Hypothalamus (tissue), 51 donors: ENCODE measurements around the gene HERC3.

ENCODE experiments used
- DNase-seq, 51 donors: peaks; one replicate each; lab custom pipeline; 2025; lab: John Stamatoyannopoulos, UW

The HERC3 gene

GRCh38 chr4:88743696-88744095 is 151.4 kb downstream of the HERC3 start:
- no peak for DNase-seq

DNA sequence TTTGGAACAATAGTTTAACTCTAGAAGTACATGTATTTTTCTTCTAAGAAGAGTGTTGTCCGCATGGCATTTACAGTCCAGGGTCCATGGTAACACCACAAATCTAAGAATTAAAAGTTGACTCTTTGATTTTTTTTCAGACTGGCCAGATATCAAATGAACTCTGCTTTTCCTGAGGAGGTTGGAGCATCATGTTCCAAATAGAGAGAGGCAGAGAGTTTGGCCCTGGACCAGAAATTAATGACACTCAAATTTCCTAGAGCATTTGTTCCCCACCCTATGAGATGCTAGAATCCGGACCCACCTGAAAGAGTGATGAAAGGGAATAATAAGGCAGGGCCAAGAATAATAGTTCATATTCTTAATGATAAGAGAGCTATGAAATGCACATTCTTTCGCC is 152.3 kb downstream of the HERC3 start:
- no peak for DNase-seq

DNA sequence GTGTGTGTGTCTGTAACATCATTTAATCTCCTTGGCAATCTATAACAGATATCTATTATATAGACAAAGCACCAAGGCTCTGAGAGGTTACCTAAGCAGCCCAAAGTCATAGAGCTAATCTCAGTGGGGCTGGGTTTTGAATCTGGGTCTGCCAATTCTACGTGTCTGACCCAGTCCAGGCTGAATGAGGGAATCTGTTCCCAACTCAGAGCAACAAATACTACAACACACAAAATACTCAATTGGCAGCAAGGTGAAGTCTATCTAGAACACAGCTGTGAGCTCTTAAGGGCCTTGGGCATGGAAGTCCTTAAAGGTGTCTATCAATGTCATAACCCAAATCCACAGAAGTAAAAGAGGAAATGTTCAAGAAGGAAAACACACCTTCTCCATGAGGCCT is 152.9 kb downstream of the HERC3 start:
- no peak for DNase-seq

DNA sequence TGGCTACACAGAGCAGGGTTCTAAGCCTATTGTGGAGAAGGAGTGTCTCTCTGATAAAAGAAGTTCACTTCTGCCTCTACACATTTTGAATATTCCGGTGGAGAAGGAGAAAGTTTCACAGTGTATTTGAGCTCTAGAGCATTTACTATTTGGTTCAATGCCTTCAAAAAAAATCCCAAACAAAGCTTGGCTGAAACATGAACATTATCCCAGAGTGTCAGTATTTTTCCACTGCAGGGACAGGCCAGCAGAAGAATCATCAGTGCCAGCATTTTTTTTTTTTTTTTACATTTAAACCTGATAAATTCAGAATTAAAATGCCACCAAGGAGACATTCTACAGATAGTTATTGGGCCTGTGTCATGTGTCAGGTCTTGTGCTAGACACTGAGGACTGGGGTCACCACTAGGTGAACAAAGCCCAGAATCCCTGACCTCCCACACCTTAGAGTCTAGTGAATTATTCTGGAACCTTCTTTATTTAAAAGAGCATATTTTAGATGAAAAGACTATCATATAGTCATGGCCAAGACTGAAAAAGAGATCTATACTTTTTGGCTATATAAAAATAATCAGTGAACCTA is 153.4 kb downstream of the HERC3 start:
- DNase-seq: no peak

- DNase-seq: no peak
These were observed 153.9 kb downstream of the HERC3 start for GRCh38 chr4:88746206-88746605.

GRCh38 chr4:88747351-88747750 is 155.1 kb downstream of the HERC3 start:
- no peak for DNase-seq

- DNase-seq: no peak
These were observed 158.1 kb downstream of the HERC3 start for GRCh38 chr4:88750369-88750768.

- DNase-seq: no peak
These were observed 159.2 kb downstream of the HERC3 start for GRCh38 chr4:88751258-88752075.

DNA sequence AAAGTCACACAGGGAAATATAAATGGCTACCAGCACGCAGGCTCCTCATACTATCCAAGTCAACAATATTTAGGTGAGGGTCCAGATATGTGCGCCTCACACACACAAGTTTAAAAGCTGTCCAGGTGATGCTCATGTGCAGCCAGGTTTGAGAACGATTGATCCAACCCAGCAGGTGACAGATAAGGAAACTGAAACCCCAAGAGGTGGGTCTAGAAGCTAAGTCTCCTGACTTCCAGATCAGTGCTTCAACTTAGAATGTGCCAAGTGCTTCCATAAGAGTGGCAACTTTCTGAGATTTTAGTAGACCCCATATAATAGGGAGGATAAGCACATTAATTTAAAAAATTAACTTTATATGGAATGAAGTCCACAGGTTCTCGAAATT is 159.8 kb downstream of the HERC3 start:
- no peak for DNase-seq

- peak in 1 of 51 donors; percentile 10 for DNase-seq
These were observed 160.5 kb downstream of the HERC3 start for GRCh38 chr4:88752754-88753153.

DNA sequence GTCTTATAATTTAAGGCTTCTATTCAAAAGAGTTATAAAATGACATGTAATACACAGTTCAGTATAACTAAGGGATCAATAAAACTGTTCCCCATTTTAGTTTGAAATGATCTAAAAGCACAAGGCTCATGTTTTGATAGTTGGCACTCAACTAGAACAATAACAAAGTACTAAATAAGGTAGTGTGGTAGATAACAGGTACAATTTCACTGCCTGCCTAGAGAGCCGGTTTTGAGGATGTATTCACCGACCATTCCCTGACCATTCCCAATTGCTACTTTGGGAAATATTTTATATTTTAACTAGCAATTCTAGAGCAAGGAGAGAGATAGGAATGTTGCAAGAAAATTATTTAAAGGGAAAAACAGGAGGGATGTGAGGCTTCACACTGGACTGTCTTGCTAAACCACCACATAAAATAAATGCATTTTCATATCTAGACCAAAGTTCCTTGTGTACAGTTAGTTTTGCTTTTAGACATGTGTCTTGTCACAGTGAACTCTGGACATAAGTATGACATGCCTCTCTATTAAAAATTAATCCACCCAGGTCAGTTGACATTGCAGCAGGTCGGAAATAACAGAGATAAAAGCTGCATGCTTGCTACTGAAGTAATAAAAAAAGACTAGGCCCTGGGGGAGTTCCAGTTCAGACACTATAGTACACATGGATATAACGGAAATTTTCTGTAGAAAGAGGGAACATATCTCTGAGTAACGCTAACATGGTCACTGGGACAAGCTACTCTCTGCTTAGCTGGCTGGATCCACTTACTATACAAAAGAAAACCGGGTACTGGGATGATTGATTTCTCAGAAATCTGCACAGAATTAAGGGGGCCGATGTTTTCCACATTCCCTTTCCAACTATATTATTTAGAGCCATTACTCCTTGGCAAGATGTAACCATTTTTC is 161.6 kb downstream of the HERC3 start:
- DNase-seq: no peak

- DNase-seq: no peak
These were observed 162.5 kb downstream of the HERC3 start for GRCh38 chr4:88754796-88755195.

- DNase-seq: no peak
These were observed 163.2 kb downstream of the HERC3 start for GRCh38 chr4:88755454-88755853.

DNA sequence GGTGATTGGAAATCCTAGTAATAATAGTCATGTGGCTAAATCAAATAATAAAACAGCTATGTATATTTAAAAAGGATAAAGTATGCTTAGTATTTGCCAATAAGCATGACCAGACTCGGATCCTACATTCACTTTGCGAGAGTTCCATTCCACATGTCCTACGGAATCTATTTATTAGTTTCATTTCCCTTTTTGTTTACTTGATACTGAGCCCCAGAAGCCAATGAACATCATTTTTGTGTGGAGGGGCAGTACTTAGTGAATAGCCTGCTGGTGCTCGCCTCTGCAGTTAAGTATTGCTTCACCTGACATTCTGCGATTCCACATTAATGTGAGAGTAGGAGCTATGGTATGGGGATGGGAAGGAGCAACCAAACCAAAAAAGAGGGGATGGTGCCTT is 163.9 kb downstream of the HERC3 start:
- DNase-seq: no peak

DNA sequence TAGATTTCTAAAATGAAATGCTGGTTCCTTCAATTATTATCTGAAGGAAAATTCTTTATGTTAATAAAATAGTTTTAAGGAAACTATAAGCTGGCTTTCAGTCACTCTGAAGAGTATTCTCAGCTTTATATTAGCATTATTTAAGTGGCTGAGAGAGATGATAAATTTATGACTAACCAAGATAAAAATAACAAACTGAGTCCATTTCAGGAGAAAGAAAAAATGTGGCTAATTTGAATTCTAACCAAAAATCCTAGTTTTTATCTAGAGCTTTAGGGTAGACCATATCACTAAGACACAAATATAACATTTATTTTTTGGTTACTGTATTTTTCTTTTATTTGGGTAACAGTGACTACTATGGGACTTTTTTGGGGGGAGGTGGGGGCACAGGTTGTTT is 164.8 kb downstream of the HERC3 start:
- no peak for DNase-seq

- peak in 1 of 51 donors; percentile 54 for DNase-seq
These were observed 165.5 kb downstream of the HERC3 start for GRCh38 chr4:88757776-88758175.
